Measurements from ENCODE around the gene GPR21. TPM values are rescaled to one million over a fixed set of nuclear protein-coding genes. Genes with fewer than 3 reads are reported as not detected.

GPR21 gene
- total and polyA plus RNA-seq, 7 experiments from 2014 or later = 1.1 to 2.4 (median 1.8) TPM; not detected in 3

DNA sequence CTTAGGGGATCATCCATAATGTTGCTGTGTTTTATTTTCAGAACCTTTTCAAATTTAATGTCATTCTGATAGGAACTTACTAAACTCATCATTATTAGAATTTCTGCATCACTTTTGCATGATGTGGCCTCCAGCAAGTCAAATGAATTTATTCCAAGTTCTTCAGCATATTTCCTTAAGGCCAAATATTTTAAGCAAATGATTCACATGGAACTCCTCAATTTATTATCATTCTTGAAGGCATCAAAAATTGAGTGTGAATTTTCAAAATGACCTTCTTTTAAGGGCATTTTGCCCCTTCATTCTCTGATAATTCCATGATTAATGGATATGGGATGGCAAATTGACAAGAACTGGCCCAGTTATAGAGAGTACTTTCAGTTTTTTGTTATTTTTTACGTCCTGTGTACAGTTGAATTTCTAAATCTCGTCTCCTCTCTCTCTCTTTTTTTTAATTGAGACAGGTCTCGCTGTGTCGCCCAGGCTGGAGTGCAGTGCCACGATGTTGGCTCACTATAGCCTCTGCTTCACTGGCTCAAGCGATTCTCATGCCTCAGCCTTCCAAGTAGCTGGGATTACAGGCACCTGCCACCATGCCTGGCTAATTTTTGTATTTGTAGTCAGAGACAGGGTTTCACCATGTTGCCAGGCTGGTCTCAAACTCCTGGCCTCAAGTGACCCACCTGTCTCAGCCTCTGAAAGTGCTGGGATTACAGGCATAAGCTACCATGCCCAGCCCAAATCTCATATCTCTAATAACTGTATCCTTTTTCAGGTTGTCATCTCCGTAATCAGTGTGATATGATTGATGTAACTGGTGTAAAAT is 29.1 kb downstream of the GPR21 start:
- no peaks in the 10 kb centered on the region for H3K9me3 Mint-ChIP-seq
- CTCF ChIA-PET = no interaction called here
- no peak overlapping the region for H3K27ac Mint-ChIP-seq

DNA sequence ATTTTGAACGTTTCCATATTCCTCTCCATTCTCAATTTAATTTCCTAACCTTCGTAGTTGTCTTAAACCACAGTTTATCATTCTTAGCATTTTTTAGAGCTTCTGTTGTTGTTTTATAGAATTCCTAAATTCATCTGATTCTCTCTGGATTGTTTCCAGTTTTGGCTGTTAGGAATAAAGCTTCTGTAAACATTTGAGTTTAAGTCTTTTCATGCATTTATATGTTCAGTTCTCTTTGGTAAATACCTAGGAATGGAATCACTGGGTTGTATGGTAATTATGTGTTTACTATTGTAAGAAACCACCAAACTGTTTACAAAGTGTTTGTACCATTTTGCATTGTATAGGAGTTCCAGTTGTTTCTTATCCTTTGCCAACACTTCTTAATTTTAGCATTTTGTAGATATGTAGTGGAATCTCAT is 29.7 kb downstream of the GPR21 start:
- CTCF ChIA-PET = no interaction called here
- H3K9me3 ChIP-seq (ENCODE audit: control insufficient read depth in 2 of 3, low read length in 3 of 3) = no peaks in the 10 kb centered on the region
- Mint-ChIP-seq H3K27me3 (no peaks in the 10 kb centered on the region), H3K4me3 (no peak overlapping the region), H3K27ac (no peak overlapping the region), H3K36me3 (peaks cover 12 to 53% (median 20%) of the 10 kb centered on the region in 5 donors), H3K4me1 (peaks cover 0 to 8% (median 0%) of the 10 kb centered on the region in 7 donors), H3K9me3 (no peaks in the 10 kb centered on the region)
- peaks cover 0 to 21% (median 9%) of the 10 kb centered on the region in 3 experiments for H3K36me3 ChIP-seq (ENCODE audit: control insufficient read depth in 2 of 3, insufficient read depth in 3 of 3, low read length in 3 of 3)
- no peak for DNase-seq
- no peak overlapping the region for H3K27ac ChIP-seq (ENCODE audit: low read depth, low read length)
- no peaks in the 10 kb centered on the region for H3K27me3 ChIP-seq (ENCODE audit: control insufficient read depth in 2 of 2, insufficient read depth in 2 of 2, low read length in 2 of 2)
- H3K4me3 ChIP-seq (ENCODE audit: low read length) = no peak overlapping the region
- no peak for ATAC-seq
- H3K4me1 ChIP-seq (ENCODE audit: control insufficient read depth in 2 of 2, insufficient read depth in 2 of 2, low read length in 2 of 2) = no peaks in the 10 kb centered on the region
- intact Hi-C loops (cut with micrococcal nuclease) = no loop called here
- POLR2A ChIA-PET = no interaction called here

More for the DNA sequence above, 29.1 kb downstream of the GPR21 start:
- H3K4me1 Mint-ChIP-seq = peaks cover 0 to 6% (median 0%) of the 10 kb centered on the region in 7 donors
- H3K27me3 Mint-ChIP-seq = no peaks in the 10 kb centered on the region
- H3K4me3 ChIP-seq (ENCODE audit: low read length) = no peak overlapping the region
- H3K36me3 ChIP-seq (ENCODE audit: control insufficient read depth in 2 of 3, insufficient read depth in 3 of 3, low read length in 3 of 3) = peaks cover 0 to 18% (median 9%) of the 10 kb centered on the region in 3 experiments
- no peaks in the 10 kb centered on the region for H3K27me3 ChIP-seq (ENCODE audit: control insufficient read depth in 2 of 2, insufficient read depth in 2 of 2, low read length in 2 of 2)
- H3K27ac ChIP-seq (ENCODE audit: low read depth, low read length) = no peak overlapping the region
- H3K4me3 Mint-ChIP-seq = no peak overlapping the region
- peaks cover 11 to 50% (median 20%) of the 10 kb centered on the region in 5 donors for H3K36me3 Mint-ChIP-seq
- ATAC-seq = no peak
- POLR2A ChIA-PET = no interaction called here
- no peaks in the 10 kb centered on the region for H3K4me1 ChIP-seq (ENCODE audit: control insufficient read depth in 2 of 2, insufficient read depth in 2 of 2, low read length in 2 of 2)
- DNase-seq = no peak
- no peaks in the 10 kb centered on the region for H3K9me3 ChIP-seq (ENCODE audit: control insufficient read depth in 2 of 3, low read length in 3 of 3)
- intact Hi-C loops (cut with micrococcal nuclease) = no loop called here

- H3K4me1 ChIP-seq (ENCODE audit: control insufficient read depth in 2 of 2, insufficient read depth in 2 of 2, low read length in 2 of 2) = no peaks in the 10 kb centered on the region
- no peak for ATAC-seq
- no peak overlapping the region for H3K4me3 ChIP-seq (ENCODE audit: low read length)
- DNase-seq = no peak
- peaks cover 12 to 53% (median 20%) of the 10 kb centered on the region in 5 donors for H3K36me3 Mint-ChIP-seq
- no peaks in the 10 kb centered on the region for H3K9me3 ChIP-seq (ENCODE audit: control insufficient read depth in 2 of 3, low read length in 3 of 3)
- H3K4me3 Mint-ChIP-seq = no peak overlapping the region
- peaks cover 0 to 21% (median 9%) of the 10 kb centered on the region in 3 experiments for H3K36me3 ChIP-seq (ENCODE audit: control insufficient read depth in 2 of 3, insufficient read depth in 3 of 3, low read length in 3 of 3)
- no peaks in the 10 kb centered on the region for H3K9me3 Mint-ChIP-seq
- intact Hi-C loops (cut with micrococcal nuclease) = no loop called here
- CTCF ChIA-PET = no interaction called here
- H3K27me3 Mint-ChIP-seq = no peaks in the 10 kb centered on the region
- peaks cover 0 to 8% (median 0%) of the 10 kb centered on the region in 7 donors for H3K4me1 Mint-ChIP-seq
- H3K27ac Mint-ChIP-seq = no peak overlapping the region
- no peaks in the 10 kb centered on the region for H3K27me3 ChIP-seq (ENCODE audit: control insufficient read depth in 2 of 2, insufficient read depth in 2 of 2, low read length in 2 of 2)
- POLR2A ChIA-PET = no interaction called here
- H3K27ac ChIP-seq (ENCODE audit: low read depth, low read length) = no peak overlapping the region
These were observed 30.4 kb downstream of the GPR21 start for GRCh38 chr9:123063896-123064295.

DNA sequence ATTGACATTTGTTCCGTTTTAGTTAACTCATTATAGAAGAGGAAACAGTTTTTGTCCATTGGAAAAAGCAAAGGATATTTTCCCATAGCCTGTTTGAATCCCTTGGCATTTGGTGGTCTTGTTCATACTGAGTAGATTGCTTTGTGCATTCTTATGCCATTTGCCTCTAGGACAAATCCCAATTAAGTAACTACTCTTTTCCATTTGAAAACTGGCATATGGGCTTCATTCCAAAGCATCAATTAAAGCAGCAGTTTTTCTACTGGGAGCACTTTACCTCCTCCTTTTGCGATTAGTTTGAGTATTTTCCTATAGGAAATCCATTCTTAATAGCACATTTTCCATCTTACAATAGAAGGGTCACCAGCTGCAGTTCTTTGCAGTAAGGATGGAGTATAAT is 31.2 kb downstream of the GPR21 start:
- Histone ChIP-seq H3K9me3 (ENCODE audit: control insufficient read depth in 2 of 3, low read length in 3 of 3) (no peaks in the 10 kb centered on the region), H3K27me3 (ENCODE audit: control insufficient read depth in 2 of 2, insufficient read depth in 2 of 2, low read length in 2 of 2) (no peaks in the 10 kb centered on the region), H3K4me1 (ENCODE audit: control insufficient read depth in 2 of 2, insufficient read depth in 2 of 2, low read length in 2 of 2) (no peaks in the 10 kb centered on the region), H3K36me3 (ENCODE audit: control insufficient read depth in 2 of 3, insufficient read depth in 3 of 3, low read length in 3 of 3) (peaks cover 0 to 21% (median 9%) of the 10 kb centered on the region in 3 experiments), H3K27ac (ENCODE audit: low read depth, low read length) (no peak overlapping the region), H3K4me3 (ENCODE audit: low read length) (no peak overlapping the region)
- Mint-ChIP-seq H3K4me3 (no peak overlapping the region), H3K9me3 (no peaks in the 10 kb centered on the region), H3K4me1 (peaks cover 0 to 8% (median 0%) of the 10 kb centered on the region in 7 donors), H3K27ac (no peak overlapping the region), H3K27me3 (no peaks in the 10 kb centered on the region), H3K36me3 (peaks cover 12 to 53% (median 20%) of the 10 kb centered on the region in 5 donors)
- CTCF ChIA-PET = no interaction called here
- no peak for DNase-seq
- ATAC-seq = no peak
- POLR2A ChIA-PET = no interaction called here
- intact Hi-C loops (cut with micrococcal nuclease) = no loop called here

- peaks cover 12 to 54% (median 20%) of the 10 kb centered on the region in 5 donors for H3K36me3 Mint-ChIP-seq
These were observed 31.7 kb downstream of the GPR21 start for GRCh38 chr9:123065196-123065595.

DNA sequence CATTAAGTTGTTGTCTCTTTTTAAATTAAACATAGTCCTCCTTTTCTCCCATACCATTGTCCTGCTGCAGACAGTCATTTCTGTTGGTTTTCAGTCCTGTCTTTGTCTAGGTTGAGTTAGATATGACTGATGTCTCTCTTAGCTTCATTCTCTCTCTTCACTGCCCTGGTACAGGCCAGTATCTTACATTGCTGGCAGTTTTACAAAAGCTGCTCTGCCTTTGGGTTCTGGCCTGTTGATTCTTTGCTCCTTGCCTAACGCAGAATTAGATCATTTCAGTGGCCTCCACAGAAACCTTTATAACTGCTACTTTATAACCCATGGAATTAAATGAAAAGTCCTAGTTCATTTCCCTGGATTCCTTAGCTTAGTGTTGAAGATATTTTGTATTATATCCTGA is 33.7 kb downstream of the GPR21 start:
- Mint-ChIP-seq H3K9me3 (no peaks in the 10 kb centered on the region), H3K4me3 (no peak overlapping the region), H3K27ac (no peak overlapping the region), H3K36me3 (peaks cover 16 to 61% (median 36%) of the 10 kb centered on the region in 5 donors), H3K27me3 (no peaks in the 10 kb centered on the region), H3K4me1 (peaks cover 0 to 8% (median 0%) of the 10 kb centered on the region in 7 donors)
- ATAC-seq (no peak), DNase-seq (no peak)
- peaks cover 0 to 26% (median 9%) of the 10 kb centered on the region in 3 experiments for H3K36me3 ChIP-seq (ENCODE audit: control insufficient read depth in 2 of 3, insufficient read depth in 3 of 3, low read length in 3 of 3)
- H3K27me3 ChIP-seq (ENCODE audit: control insufficient read depth in 2 of 2, insufficient read depth in 2 of 2, low read length in 2 of 2) = no peaks in the 10 kb centered on the region
- CTCF ChIA-PET = interaction anchor here (0.8 kb wide), 1 partner anchor 10 kb away, joined by 5 read pairs; no protein-coding TSS in a partner anchor
- POLR2A ChIA-PET = no interaction called here
- no peaks in the 10 kb centered on the region for H3K9me3 ChIP-seq (ENCODE audit: control insufficient read depth in 2 of 3, low read length in 3 of 3)
- H3K4me3 ChIP-seq (ENCODE audit: low read length) = no peak overlapping the region
- H3K27ac ChIP-seq (ENCODE audit: low read depth, low read length) = no peak overlapping the region
- intact Hi-C loops (cut with micrococcal nuclease) = no loop called here
- no peaks in the 10 kb centered on the region for H3K4me1 ChIP-seq (ENCODE audit: control insufficient read depth in 2 of 2, insufficient read depth in 2 of 2, low read length in 2 of 2)

More at GRCh38 chr9:123065196-123065595, 31.7 kb downstream of the GPR21 start:
- ATAC-seq (no peak), DNase-seq (no peak)
- Mint-ChIP-seq H3K27ac (no peak overlapping the region), H3K27me3 (no peaks in the 10 kb centered on the region), H3K9me3 (no peaks in the 10 kb centered on the region), H3K4me1 (peaks cover 0 to 8% (median 0%) of the 10 kb centered on the region in 7 donors), H3K4me3 (no peak overlapping the region)
- no peaks in the 10 kb centered on the region for H3K27me3 ChIP-seq (ENCODE audit: control insufficient read depth in 2 of 2, insufficient read depth in 2 of 2, low read length in 2 of 2)
- no peak overlapping the region for H3K4me3 ChIP-seq (ENCODE audit: low read length)
- CTCF ChIA-PET = no interaction called here
- intact Hi-C loops (cut with micrococcal nuclease) = no loop called here
- peaks cover 0 to 21% (median 9%) of the 10 kb centered on the region in 3 experiments for H3K36me3 ChIP-seq (ENCODE audit: control insufficient read depth in 2 of 3, insufficient read depth in 3 of 3, low read length in 3 of 3)
- H3K27ac ChIP-seq (ENCODE audit: low read depth, low read length) = no peak overlapping the region
- POLR2A ChIA-PET = no interaction called here
- H3K9me3 ChIP-seq (ENCODE audit: control insufficient read depth in 2 of 3, low read length in 3 of 3) = no peaks in the 10 kb centered on the region
- no peaks in the 10 kb centered on the region for H3K4me1 ChIP-seq (ENCODE audit: control insufficient read depth in 2 of 2, insufficient read depth in 2 of 2, low read length in 2 of 2)
